HG03469 (cell line): ENCODE measurements around the gene TDRD9.

Experiments used
- ATAC-seq: cut with Tn5 transposase; IDR thresholded peaks from one replicate; pipeline ENCODE4 v1.9.1; 2021; ENCODE audit warnings: mild to moderate bottlenecking, moderate library complexity, moderate number of reproducible peaks; ENCODE audit not compliant: unreplicated experiment

TDRD9 gene

DNA sequence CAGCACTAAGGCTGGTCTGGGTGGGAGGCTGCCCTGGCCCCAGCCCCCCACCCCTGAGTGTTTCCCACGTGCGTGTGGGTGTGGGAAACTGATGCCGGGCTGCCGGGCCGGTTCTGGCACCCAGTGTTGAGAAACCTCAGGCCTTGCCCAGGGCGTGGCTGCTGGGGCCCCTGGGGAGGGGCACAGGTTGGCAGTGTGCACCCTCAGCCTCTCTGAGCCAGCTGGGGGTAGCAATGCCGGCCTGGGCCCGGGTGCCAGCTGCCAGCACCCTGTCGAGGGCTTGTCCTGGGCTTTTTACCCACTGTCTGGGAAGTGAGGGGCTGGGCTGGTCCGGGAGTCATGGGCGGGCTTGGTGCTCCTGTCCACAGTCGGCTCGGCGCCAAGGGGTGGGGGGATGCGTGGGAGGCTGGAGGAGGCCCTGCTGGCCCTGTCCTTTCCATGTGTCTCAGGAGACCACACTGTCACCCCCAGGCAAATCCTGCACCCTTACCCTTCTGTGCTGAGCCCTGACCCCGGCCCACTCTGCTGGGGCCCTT is 172.9 kb downstream of the TDRD9 start:
- ATAC-seq: no peak

DNA sequence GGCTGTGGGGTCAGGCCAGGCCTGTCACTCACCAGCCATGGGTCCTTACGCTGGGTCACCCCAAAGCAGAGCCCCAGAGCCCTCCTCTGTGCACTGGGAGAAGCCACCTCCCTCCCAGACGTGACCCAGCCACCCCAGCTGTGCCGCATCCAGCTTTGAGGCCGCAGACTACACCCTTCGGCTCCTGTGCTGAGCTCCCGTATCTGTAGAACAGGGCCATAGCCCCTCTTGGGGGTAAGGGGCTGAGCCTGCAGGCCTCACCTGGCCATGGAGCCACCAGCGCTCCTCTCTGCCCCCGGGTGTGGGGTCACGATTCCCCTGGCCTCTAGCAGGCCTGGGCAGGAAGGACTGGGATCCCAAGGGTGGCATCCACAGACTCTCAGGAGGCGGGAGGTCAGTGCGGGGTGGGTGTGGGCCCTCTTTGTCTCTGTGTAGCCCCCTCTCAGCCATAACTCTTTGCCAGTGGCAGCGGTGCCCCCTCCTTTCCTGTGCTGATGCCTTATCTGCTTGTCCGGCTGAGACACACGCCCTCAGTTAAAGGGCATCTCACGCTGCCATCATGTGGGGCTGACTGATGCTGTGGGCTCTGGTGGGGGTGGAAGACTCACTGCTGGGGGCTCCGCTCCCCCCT is 173.5 kb downstream of the TDRD9 start:
- ATAC-seq: no peak
